ENCODE data around the gene MYRIP. TPM values are rescaled to one million over a fixed set of nuclear protein-coding genes. Genes with fewer than 3 reads are reported as not detected.

The MYRIP gene
- total RNA-seq, 1 experiment from 2014 or later, result 0.44 TPM

GRCh38 chr3:40079203-40079846 lies 269.9 kb downstream of the MYRIP start:
- Histone ChIP-seq H3K27me3 (ENCODE audit: insufficient read depth, low read length) (no peaks in the 10 kb centered on the region), H3K4me1 (ENCODE audit: control insufficient read depth in 1 of 2, insufficient read depth in 2 of 2, low read length in 2 of 2) (no peaks in the 10 kb centered on the region), H2AFZ (ENCODE audit: low read depth, low read length, poor library complexity, severe bottlenecking) (no peak overlapping the region), H3K79me2 (ENCODE audit: insufficient read depth, low read length) (no peaks in the 10 kb centered on the region), H3K36me3 (ENCODE audit: control insufficient read depth in 1 of 2, insufficient read depth in 2 of 2, low read length in 2 of 2) (no peaks in the 10 kb centered on the region), H3K4me3 (replicated peaks in 1 of 2; ENCODE audit: low read depth in 1 of 2, low read length in 2 of 2) (no peak overlapping the region), H4K20me1 (ENCODE audit: insufficient read depth) (no peaks in the 10 kb centered on the region), H3K9me3 (ENCODE audit: control insufficient read depth in 1 of 2, insufficient read depth in 1 of 2, low read depth in 1 of 2, low read length in 2 of 2) (no peaks in the 10 kb centered on the region), H3K4me2 (ENCODE audit: low read length) (no peak overlapping the region), H3K9me2 (ENCODE audit: insufficient read depth) (no peaks in the 10 kb centered on the region), H3K9ac (ENCODE audit: low read length) (no peak overlapping the region), H3K27ac (ENCODE audit: low read depth, low read length) (no peak overlapping the region)
- RAD21 ChIA-PET (ENCODE audit: low non-redundant PET in 1 of 2, low total read pairs in 2 of 2, uncharacterized antibody in 2 of 2, unreplicated experiment in 2 of 2), result no interaction called here
- no TSS peak for BruUV-seq (replicated peaks)
- no peak for ATAC-seq
- POLR2A ChIA-PET, result no interaction called here
- intact Hi-C loops (cut with micrococcal nuclease), result no loop called here
- TF ChIP-seq POLR2A (IDR thresholded peaks at IDR 0.05; ENCODE audit: borderline replicate concordance, extremely low read depth, insufficient read depth, insufficient read length) (no peak), ZBTB33 (IDR thresholded peaks at IDR 0.05; ENCODE audit: extremely low read depth, insufficient replicate concordance, low read length) (no peak), ELF1 (IDR thresholded peaks at IDR 0.05; ENCODE audit: borderline replicate concordance, low read depth) (no peak), SRF (IDR thresholded peaks at IDR 0.05; ENCODE audit: low read depth) (no peak), EZH2 (IDR thresholded peaks at IDR 0.05) (no peak), RAD21 (IDR thresholded peaks at IDR 0.05; ENCODE audit: low read depth) (no peak), POLR2AphosphoS5 (IDR thresholded peaks at IDR 0.05; ENCODE audit: low read depth, low read length) (no peak), REST (IDR thresholded peaks at IDR 0.05; ENCODE audit: low read depth) (no peak), EZH2phosphoT487 (IDR thresholded peaks at IDR 0.05; ENCODE audit: borderline replicate concordance) (no peak), FOSL1 (IDR thresholded peaks at IDR 0.05; ENCODE audit: low read depth) (no peak)
- DNase-seq (ENCODE audit: low read depth, low spot score), result no peak
- CTCF ChIA-PET, result no interaction called here

All from HCT116 (cell line).